ENCODE measurements around the gene HIC1.

HIC1 gene

GRCh38 chr17:2048805-2049204 lies 6.1 kb upstream of the HIC1 start:
- no peak for DNase-seq

- DNase-seq = peak; percentile 68 to 82
Measured at GRCh38 chr17:2049333-2050299, 5.3 kb upstream of the HIC1 start.

- DNase-seq = peak; percentile 59 to 82
Measured at GRCh38 chr17:2050300-2051060, 4.4 kb upstream of the HIC1 start.

- peak; percentile 25 to 45 for DNase-seq
Measured at GRCh38 chr17:2051061-2051932, 3.6 kb upstream of the HIC1 start.

GRCh38 chr17:2051933-2052559 lies 2.9 kb upstream of the HIC1 start:
- no peak for DNase-seq

GRCh38 chr17:2053380-2054261 lies 1.3 kb upstream of the HIC1 start:
- DNase-seq = peak; percentile 49 to 59

- no peak for DNase-seq
Measured at GRCh38 chr17:2054262-2054511, 716 bp upstream of the HIC1 start.

GRCh38 chr17:2055292-2056205 lies 646 bp downstream of the HIC1 start:
- DNase-seq = no peak

- DNase-seq = peak; percentile 22 to 46
Measured at GRCh38 chr17:2056206-2057174, 1.6 kb downstream of the HIC1 start.

GRCh38 chr17:2057175-2057759 lies 2.4 kb downstream of the HIC1 start:
- DNase-seq = no peak

- DNase-seq = no peak
Measured at GRCh38 chr17:2057760-2058585, 3.1 kb downstream of the HIC1 start.

GRCh38 chr17:2058586-2059546 lies 4.0 kb downstream of the HIC1 start:
- peak; percentile 68 to 85 for DNase-seq

- DNase-seq = no peak
Measured at GRCh38 chr17:2059547-2060384, 4.9 kb downstream of the HIC1 start.

- DNase-seq = no peak
Measured at GRCh38 chr17:2060385-2060658, 5.4 kb downstream of the HIC1 start.

- DNase-seq = no peak
Measured at GRCh38 chr17:2060681-2061440, 6.0 kb downstream of the HIC1 start.
